Measurements from ENCODE around the gene FAM180A.
A peak's percentile ranks its signal among the peaks of the same experiment; 100 is the strongest.
"Not testable (repeated sequence)": the region's sequence is repeated elsewhere in the genome, so short reads cannot be mapped to it uniquely, and the experiment has no call there.

Gene FAM180A

GRCh38 chr7:135712182-135712782 is 36.3 kb downstream of the FAM180A start:
- no peak for DNase-seq

DNA sequence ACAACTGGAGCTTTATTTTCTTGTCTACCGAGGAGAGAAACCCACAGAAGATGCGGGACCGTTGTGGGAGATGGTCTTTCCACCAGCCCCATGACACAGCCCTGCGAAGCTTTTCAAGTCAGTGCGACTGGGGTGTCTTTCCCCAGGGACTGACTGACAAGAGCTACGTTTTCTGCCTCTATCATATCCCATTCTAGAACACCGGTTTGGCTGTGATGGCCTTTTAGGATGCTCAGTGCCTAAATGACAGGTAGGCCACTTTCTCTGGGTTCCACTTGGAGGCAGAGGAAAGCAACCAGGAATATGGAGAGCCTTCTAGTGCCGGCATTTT is 37.5 kb downstream of the FAM180A start:
- DNase-seq = no peak

DNA sequence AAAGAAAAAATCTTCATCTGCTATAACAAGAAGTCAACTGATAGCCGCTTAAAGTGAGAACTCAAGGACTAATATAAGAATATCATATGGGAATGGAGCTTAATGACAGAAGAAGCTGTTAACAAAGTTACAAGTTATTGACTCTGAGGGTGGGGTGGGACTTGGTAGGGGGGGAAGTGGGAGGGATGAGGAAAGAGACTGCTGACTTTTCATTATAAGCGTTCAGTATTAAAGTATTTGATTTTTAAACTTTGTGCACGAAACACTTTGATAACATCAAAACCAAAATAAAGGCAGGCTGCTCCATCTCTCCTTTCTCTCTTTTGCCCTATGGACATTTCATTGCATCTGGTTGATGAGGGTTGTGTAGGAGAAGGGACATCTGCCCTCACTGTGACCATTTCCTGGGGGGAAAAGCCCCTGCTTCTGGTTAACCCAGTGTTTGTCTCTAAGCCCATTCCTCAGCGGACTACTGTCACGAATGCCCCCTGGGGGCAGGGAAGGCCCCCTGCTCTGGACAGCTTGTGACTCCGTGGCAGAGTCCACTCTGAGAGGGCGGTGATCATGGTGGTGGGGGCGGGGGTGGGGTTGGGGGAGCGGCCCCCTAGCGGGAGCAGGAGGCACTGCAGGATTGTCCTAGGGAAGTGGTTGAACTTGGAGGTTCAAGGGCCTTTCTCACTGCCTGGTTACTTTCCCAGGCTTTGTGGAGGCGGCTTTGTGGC is 38.0 kb downstream of the FAM180A start:
- peak; percentile 3 to 56 (median 36) for DNase-seq

- DNase-seq = no peak
These were observed 39.1 kb downstream of the FAM180A start for GRCh38 chr7:135709508-135709907.

DNA sequence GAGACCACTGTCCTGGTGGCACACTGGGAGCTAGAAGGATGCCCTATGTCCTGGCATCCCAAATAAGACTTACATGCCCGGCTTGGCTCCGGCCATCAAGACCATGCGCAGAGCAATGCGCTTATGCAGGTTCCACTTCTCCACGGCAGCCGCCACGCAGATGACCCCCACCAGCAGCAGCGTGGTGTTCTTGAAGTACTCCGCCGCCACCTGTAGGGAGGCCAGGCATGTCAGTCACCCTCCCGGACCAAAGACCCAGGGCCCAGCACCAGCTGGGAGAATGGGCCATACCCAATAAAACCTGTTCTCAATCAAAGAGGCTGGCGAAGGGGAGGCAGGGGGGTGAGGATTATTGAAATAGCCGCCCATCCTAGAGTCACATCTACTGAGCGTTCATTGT is 40.6 kb downstream of the FAM180A start:
- DNase-seq = no peak

GRCh38 chr7:135707570-135707966 is 41.0 kb downstream of the FAM180A start:
- DNase-seq = no peak

- no peak for DNase-seq
These were observed 41.6 kb downstream of the FAM180A start for GRCh38 chr7:135706858-135707569.

- no peak for DNase-seq
These were observed 42.4 kb downstream of the FAM180A start for GRCh38 chr7:135706038-135706742.

GRCh38 chr7:135704698-135705097 is 43.9 kb downstream of the FAM180A start:
- DNase-seq = no peak

DNA sequence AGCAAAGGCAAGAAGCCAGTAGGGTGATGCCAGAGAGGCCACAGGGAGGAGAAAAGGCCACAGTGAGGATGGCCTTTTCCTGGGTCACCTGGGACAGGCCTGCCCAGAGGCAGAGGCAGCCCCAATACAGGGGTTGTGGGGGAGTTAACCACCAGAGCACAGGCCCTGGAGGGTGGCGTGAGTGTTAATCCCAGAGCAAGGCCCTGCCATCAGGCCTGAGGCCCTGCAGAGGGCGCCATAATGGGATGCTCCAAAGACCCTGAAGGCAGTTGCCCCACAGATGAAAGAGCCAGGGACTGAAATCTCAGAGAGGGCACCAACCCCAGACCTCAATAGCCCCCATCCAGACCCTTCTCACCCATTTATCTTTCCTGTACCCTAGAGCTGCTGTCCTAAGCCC is 44.5 kb downstream of the FAM180A start:
- no peak for DNase-seq

- DNase-seq = no peak
These were observed 51.1 kb downstream of the FAM180A start for GRCh38 chr7:135697276-135698049.

GRCh38 chr7:135693558-135693957 is 55.1 kb downstream of the FAM180A start:
- no peak for DNase-seq

DNA sequence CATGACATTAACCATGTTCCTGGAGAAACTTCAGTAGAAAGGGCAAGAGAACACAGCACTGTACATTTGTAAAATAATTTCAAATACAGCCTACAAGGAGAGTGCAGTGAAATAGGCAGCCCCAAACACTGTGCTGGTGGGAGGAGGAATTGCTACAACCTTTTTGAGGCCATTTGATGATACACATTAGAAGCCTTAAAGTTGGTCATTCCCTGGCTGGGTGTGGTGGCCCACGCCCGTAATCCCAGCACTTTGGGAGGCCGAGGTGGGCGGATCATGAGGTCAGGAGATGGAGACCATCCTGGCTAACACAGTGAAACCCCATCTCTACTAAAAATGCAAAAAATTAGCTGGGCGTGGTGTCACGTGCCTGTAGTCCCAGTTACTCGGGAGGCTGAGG is 56.0 kb downstream of the FAM180A start:
- DNase-seq = not testable (repeated sequence)

GRCh38 chr7:135692055-135692454 is 56.6 kb downstream of the FAM180A start:
- peak in 1 of 4 experiments; percentile 12 for DNase-seq

GRCh38 chr7:135690566-135690965 is 58.0 kb downstream of the FAM180A start:
- DNase-seq = no peak

- no peak for DNase-seq
These were observed 61.1 kb downstream of the FAM180A start for GRCh38 chr7:135687466-135687865.

GRCh38 chr7:135685306-135686084 is 63.1 kb downstream of the FAM180A start:
- DNase-seq = no peak

DNA sequence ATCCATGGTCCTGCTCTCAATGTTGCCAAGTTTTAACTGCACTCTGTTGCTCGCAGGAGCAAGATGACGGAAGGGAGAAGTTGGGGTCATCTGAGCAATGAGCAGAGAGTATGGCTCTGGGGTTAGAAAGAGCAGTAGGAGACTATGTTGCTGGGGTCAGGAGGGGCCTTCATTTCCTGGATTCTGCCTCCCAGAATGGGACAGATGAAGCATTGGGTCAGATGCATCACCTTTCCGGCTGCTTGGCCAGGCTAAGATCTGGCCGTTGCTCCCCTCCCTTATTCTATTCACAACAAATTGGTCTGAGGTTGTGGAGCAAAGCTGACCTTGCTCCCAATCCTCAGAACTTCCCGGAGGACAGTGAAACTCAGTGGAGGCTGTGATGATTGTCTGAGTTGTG is 63.9 kb downstream of the FAM180A start:
- DNase-seq = no peak

- DNase-seq = no peak
These were observed 64.5 kb downstream of the FAM180A start for GRCh38 chr7:135684136-135684535.

DNA sequence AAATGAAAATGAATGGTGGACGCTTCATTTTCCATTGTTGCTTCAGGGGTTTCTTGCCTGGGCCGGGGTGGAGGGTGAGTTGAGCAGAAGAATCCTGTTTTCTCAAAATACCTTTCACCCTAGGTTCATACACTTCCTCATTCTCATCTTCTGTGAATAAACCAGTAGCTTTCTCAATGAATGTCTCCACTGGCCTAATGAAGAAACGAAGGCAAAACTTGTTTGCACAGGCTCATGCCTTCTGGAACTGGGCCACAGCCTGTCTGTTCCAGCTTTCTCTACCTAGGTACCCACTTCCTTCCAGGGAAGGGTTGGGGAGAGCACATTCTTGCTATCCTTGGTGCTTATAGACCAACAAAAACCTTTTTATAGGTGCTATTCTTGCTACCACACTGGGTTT is 65.0 kb downstream of the FAM180A start:
- no peak for DNase-seq

DNA sequence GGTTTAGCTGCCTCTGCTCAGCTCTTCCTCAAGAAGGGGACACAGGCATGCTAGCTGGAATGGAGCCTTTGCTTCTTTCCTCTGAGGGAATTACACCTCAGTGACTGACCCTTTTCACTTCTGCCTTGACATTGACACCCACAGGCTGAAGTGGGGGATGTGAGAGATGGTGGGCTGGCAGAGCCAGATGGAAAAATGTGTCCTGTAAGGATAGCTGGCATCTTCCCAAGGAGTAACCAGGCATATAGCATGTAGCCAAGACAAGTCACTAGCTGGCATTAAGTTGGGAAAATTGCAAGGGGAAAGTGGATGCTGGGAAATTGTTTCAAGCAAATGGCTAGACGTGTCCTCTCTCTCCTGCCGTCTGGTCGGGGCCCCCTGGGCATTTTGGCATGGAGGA is 66.4 kb downstream of the FAM180A start:
- DNase-seq = no peak

DNA sequence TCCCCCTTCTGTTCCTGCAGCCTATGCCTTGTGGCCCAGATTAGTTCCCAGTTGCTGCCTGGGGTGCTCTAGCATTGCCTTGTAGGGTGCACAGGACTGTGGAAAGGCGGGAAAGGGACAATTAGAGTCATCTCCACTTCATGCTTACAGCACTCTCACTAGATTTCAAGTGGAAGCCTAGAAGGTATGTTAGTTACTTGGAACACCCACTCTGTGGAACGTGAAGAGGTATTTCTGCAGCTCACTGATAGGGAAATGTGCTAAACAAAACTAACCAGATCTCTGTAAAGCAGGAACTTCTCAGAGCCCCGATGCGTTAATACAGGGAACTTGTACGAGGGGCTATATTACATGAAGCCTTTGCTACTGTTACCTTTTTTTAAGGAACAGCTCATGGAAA is 66.9 kb downstream of the FAM180A start:
- no peak for DNase-seq
